ENCODE measurements around the gene FAM20A. TPM values are rescaled to one million over a fixed set of nuclear protein-coding genes. Genes with fewer than 3 reads are reported as not detected.

Gene FAM20A
- total RNA-seq, 1 experiment from 2014 or later, result not detected

DNA sequence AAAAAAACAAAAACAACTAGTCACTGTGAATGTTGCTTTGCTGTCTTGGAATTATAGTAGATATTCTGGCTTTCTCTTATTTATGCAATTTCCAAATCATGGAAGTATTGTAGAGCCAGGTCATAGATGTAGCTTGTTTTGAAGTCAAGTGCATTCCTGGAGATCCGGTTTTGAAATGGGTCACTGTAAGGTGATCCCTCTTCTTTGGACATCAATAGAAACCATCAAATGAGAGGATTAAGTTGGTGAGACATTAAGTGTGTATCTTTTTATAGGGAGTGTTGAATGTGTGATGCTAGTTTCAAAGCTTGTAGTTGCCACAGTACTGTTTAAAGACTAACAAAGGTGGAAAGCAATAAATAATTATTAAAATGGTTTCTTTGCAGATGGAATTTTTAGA, 84.4 kb downstream of the FAM20A start:
- Histone ChIP-seq H3K4me3 (no peak overlapping the region), H4K20me1 (ENCODE audit: insufficient read depth) (peaks cover 17% of the 10 kb centered on the region), H3K4me2 (no peak overlapping the region), H3F3A (ENCODE audit: insufficient read depth, low read depth) (no peaks in the 10 kb centered on the region), H2AFZ (no peak overlapping the region), H3K36me3 (ENCODE audit: low read depth) (peaks cover 22% of the 10 kb centered on the region; the same call in 1 of the 2 replicates), H3K79me2 (ENCODE audit: low read depth) (peaks cover 51% of the 10 kb centered on the region), H3K9me3 (ENCODE audit: insufficient read depth, low read depth) (no peaks in the 10 kb centered on the region), H3K27me3 (ENCODE audit: insufficient read depth, low read depth) (no peaks in the 10 kb centered on the region), H3K9me2 (ENCODE audit: insufficient read depth) (no peaks in the 10 kb centered on the region), H3K4me1 (replicated peaks; ENCODE audit: insufficient read depth) (peaks cover 15% of the 10 kb centered on the region), H3K27ac (no peak overlapping the region)
- TF ChIP-seq CTCF (conservative IDR thresholded peaks at IDR 0.05) (no peak), EZH2 (IDR thresholded peaks at IDR 0.05; ENCODE audit: low read depth) (no peak)
- DNase-seq, result no peak
- ChIA-PET POLR2A (ENCODE audit: unreplicated experiment) (no interaction called here), CTCF (interaction anchor here (0.6 kb wide), 1 partner anchor 986 kb away, joined by 4 read pairs; no protein-coding TSS in a partner anchor)
- intact Hi-C loops (cut with micrococcal nuclease; ENCODE audit: unreplicated experiment), result no loop called here
- BruUV-seq (replicated peaks), result no TSS peak

- no peaks in the 10 kb centered on the region for H3K9me2 ChIP-seq (ENCODE audit: insufficient read depth)
- ChIA-PET POLR2A (ENCODE audit: unreplicated experiment) (no interaction called here), CTCF (no interaction called here)
- H3K4me3 ChIP-seq, result no peak overlapping the region
- H2AFZ ChIP-seq, result no peak overlapping the region
- DNase-seq, result no peak
- no peaks in the 10 kb centered on the region for H3K27me3 ChIP-seq (ENCODE audit: insufficient read depth, low read depth)
- TF ChIP-seq EZH2 (IDR thresholded peaks at IDR 0.05; ENCODE audit: low read depth) (no peak), CTCF (conservative IDR thresholded peaks at IDR 0.05) (no peak)
- peaks cover 17% of the 10 kb centered on the region for H4K20me1 ChIP-seq (ENCODE audit: insufficient read depth)
- H3K9me3 ChIP-seq (ENCODE audit: insufficient read depth, low read depth), result no peaks in the 10 kb centered on the region
- H3F3A ChIP-seq (ENCODE audit: insufficient read depth, low read depth), result 0 out of 2 replicates have a peak, but pooled peaks cover 6% of the 10 kb centered on the region
- peak overlapping the region; percentile 86; the same call in 1 of the 2 replicates for H3K4me2 ChIP-seq
- H3K79me2 ChIP-seq (ENCODE audit: low read depth), result peaks cover 50% of the 10 kb centered on the region
- peaks cover 22% of the 10 kb centered on the region; the same call in 1 of the 2 replicates for H3K36me3 ChIP-seq (ENCODE audit: low read depth)
- no peak overlapping the region for H3K27ac ChIP-seq
- no TSS peak for BruUV-seq (replicated peaks)
- peaks cover 20% of the 10 kb centered on the region for H3K4me1 ChIP-seq (replicated peaks; ENCODE audit: insufficient read depth)
- intact Hi-C loops (cut with micrococcal nuclease; ENCODE audit: unreplicated experiment), result no loop called here
Measured at GRCh38 chr17:68514831-68515635, 86.1 kb downstream of the FAM20A start.

DNA sequence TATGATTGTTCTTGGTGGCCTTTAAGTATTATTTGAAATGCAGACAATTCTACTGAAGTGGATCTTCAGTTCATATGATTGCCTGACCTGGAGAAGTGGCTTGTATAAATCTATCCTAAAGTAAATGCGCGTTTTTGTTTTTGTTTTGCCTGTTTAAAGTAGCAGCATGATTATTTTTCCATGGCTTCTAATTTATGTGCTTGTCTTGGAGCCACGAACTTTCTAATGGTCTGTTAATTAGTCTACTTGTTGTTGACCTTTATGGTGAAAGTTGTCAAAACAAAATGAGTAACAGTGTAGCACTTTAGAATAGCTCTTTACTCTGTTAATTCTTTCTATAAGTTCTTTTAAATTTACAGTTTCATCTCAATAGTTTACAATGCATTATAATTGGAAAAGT, 87.2 kb downstream of the FAM20A start:
- H3K4me2 ChIP-seq, result peak overlapping the region; percentile 86
- H3K4me3 ChIP-seq, result peak overlapping the region; percentile 94
- H3K79me2 ChIP-seq (ENCODE audit: low read depth), result peaks cover 45% of the 10 kb centered on the region
- H3F3A ChIP-seq (ENCODE audit: insufficient read depth, low read depth), result 0 out of 2 replicates have a peak, but pooled peaks cover 6% of the 10 kb centered on the region
- no peaks in the 10 kb centered on the region for H3K9me3 ChIP-seq (ENCODE audit: insufficient read depth, low read depth)
- POLR2A ChIA-PET (ENCODE audit: unreplicated experiment), result no interaction called here
- H4K20me1 ChIP-seq (ENCODE audit: insufficient read depth), result peaks cover 17% of the 10 kb centered on the region
- TF ChIP-seq EZH2 (IDR thresholded peaks at IDR 0.05; ENCODE audit: low read depth) (no peak), CTCF (conservative IDR thresholded peaks at IDR 0.05) (no peak)
- no peak overlapping the region for H2AFZ ChIP-seq
- H3K27ac ChIP-seq, result no peak overlapping the region
- no peaks in the 10 kb centered on the region for H3K27me3 ChIP-seq (ENCODE audit: insufficient read depth, low read depth)
- BruUV-seq (replicated peaks), result no TSS peak
- intact Hi-C loops (cut with micrococcal nuclease; ENCODE audit: unreplicated experiment), result loop anchor here (2.0 kb wide), 1 partner anchor 57 kb away; the partner anchor contains the start of gene WIPI1
- H3K4me1 ChIP-seq (replicated peaks; ENCODE audit: insufficient read depth), result peaks cover 20% of the 10 kb centered on the region
- H3K36me3 ChIP-seq (ENCODE audit: low read depth), result peaks cover 22% of the 10 kb centered on the region; the same call in 1 of the 2 replicates
- CTCF ChIA-PET, result no interaction called here
- no peaks in the 10 kb centered on the region for H3K9me2 ChIP-seq (ENCODE audit: insufficient read depth)
- no peak for DNase-seq

All from PC-9 (cell line).